H54 (cell line): ENCODE data around the gene EXOG.
A peak's percentile ranks its signal among the peaks of the same experiment; 100 is the strongest.

Experiments
- DNase-seq: peaks from one replicate; pipeline ENCODE4 v3.0.0; 2011; ENCODE audit warnings: low spot score, mixed read lengths; ENCODE audit not compliant: insufficient read length
- FAIRE-seq: peaks from 3 replicates; lab custom pipeline; 2011; peaks lifted over from hg19 to GRCh38; lab: Jason Lieb, UNC
- POLR2A ChIP-seq: IDR thresholded peaks from 2 replicates; pipeline ENCODE4 v1.6.1; 2011; ENCODE audit warnings: low read depth, mild to moderate bottlenecking, low read length

The EXOG gene

DNA sequence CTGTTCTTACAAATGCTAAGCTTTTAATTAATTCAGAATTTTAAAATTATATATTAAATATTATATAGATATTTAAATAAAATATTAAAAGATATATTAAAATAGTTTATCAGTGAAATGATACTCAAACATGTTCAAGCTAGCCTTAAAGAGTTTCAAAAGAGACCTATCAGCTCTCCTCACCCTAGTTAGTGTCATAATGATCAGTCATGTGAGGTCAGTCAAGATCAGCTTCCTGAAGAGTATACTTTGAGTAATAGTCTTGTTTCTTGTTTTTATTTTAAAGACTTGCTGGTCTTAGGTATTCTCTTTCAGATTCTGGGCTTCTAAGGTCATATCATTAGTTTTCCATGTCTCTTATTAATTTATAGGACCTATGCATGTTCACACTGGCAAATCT, 14.5 kb downstream of the EXOG start:
- FAIRE-seq (no peak), DNase-seq (no peak)
- TF ChIP-seq POLR2A = no peak

DNA sequence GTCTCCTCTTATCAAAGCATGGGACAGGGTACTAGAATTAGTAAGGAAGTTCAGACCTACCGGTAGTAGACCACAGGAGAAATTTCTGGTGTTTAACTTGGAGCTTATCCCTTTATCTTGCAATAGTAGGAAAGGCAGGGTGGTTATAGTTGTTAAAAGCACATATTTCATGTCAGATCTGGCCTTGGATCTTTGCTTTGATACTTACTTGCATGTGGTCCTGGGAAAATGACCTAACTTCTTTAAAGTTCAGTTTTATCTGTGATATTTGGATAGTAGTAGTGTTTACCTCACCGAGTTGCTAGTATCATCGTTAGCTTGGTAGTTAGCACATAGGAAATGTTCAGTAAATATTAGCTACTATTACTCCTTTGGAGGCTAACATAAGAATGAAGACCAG, 15.4 kb downstream of the EXOG start:
- DNase-seq (no peak), FAIRE-seq (no peak)
- TF ChIP-seq POLR2A = no peak

DNA sequence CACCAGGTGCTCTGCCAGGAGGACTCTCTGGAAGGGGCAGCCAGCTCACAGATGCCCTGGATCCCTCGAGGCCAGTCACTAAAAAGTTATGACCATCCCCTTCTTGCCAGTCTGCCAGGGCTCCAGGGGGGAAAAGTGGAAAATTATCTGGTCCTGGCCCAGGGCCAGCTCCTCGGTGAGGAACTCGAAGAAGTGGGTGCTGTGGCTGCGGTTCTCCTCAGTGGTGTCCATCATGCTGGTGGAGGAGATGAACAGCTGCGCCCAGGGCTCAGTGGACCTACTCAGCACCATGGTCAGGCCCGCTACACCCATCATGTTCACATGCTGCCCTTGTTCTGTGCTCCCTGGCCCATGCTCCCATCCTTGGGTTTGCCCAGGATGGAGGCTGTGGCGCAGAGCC, 19.2 kb downstream of the EXOG start:
- FAIRE-seq = no peak

DNA sequence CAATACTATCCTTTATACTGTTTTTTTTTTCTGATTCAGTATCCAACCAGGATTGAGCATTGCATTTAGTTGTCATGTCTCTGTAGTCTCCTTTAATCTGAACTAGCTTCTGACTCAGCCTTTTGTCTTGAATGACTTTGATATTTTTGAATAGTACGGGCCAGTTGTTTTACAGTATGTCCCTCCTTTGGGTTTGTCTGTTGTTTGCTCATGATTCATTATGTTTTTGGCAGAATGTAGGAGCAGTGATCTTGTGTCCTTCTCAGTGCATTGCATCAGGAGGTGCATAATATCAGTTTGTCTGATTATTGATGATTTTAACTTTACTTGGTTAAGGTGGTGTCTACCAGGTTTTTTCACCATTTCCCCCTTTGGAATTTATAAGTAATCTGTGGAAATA, 20.5 kb downstream of the EXOG start:
- TF ChIP-seq POLR2A = no peak
- DNase-seq = no peak
- FAIRE-seq = no peak

More for the DNA sequence above, 19.2 kb downstream of the EXOG start:
- TF ChIP-seq POLR2A = no peak
- DNase-seq = no peak

DNA sequence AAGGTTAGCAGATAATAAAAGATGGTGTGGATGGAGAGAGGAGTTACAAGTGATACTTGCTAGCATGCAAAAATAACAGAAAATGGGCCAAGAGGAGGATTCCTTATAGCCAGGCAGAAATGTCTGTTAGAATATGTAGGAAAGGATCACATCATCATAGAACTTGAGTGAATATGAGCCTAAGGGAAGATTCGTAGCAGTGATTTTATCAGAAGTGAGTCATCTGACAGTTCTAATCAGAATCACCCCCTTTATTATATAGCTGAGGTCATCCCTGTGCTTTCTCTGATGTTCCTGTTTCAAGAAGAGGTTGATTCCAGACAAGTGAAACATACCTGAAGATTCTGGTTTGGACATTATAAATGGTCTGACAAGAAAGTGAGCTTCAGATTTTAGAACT, 22.9 kb downstream of the EXOG start:
- FAIRE-seq = peak; percentile 45
- no peak for DNase-seq

DNA sequence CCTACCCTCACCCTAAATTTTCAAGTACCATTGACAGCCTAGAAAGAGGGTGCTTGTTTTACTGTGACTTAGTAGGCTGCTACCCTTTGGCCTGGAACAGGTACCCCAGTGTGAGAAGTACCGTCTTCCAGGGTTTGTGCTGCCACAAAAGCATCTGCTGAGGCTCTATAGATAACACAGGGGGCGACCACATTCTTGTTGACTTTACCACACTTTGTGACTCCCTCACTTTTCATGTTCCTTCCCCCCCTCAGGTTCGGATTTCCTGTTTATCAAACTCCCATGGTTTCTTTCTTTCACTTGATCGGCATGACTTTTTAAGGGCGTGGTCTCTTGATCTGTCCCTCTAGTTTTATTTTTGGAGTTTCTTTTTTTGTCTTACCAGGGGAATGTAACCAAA, 23.5 kb downstream of the EXOG start:
- no peak for TF ChIP-seq POLR2A
- no peak for FAIRE-seq
- no peak for DNase-seq

More for the DNA sequence above, 22.9 kb downstream of the EXOG start:
- no peak for TF ChIP-seq POLR2A

DNA sequence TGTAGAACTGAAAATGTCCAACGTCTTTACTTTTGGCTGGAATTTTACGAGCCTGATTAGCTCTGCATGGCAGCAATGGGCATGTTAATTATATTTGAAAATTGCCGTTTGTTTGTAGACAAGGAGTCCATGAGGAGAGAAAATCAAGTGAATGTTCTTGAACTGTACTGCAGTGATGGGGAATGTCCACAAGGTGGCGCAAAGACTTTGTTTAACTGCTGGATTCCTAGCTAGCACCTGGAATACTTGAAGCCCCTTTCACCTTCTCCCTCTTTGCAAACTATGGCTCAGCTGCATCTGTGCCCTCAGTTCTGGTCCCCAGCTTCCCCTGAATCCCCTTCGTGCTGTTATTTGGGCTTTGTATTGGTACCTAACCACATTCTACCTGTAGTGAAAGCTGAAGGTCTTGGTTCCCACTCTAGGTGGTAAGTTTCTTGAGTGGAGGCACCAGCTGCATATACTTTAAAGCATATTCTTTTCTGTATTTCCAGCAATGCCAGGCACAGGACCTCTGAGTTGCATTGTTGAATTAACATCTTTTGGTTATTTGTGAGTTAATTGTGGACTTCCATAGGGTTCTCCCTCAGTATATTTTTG, 25.3 kb downstream of the EXOG start:
- no peak for DNase-seq
- no peak for TF ChIP-seq POLR2A

DNA sequence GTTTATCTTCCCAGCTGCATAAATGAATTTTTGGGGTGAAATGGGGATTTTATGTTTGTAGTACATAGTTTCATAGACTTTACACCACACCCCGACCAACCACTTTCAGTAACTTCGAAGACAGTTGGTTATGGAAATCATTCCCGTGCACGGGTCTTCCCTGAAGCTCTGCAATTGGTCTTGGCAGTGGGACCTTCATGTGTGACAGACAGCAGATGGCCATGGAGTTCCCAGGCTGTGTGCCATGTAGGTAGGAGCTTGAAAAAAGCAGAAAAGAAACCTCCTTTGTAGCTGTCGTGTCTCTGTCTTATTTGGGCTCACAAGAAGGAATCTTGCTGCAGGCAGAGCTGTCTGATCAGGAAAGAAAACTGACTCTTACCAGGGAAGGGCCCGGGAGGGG, 25.9 kb downstream of the EXOG start:
- DNase-seq (no peak), FAIRE-seq (no peak)
- TF ChIP-seq POLR2A = no peak

More for the DNA sequence above, 25.3 kb downstream of the EXOG start:
- FAIRE-seq = peak; percentile 98

DNA sequence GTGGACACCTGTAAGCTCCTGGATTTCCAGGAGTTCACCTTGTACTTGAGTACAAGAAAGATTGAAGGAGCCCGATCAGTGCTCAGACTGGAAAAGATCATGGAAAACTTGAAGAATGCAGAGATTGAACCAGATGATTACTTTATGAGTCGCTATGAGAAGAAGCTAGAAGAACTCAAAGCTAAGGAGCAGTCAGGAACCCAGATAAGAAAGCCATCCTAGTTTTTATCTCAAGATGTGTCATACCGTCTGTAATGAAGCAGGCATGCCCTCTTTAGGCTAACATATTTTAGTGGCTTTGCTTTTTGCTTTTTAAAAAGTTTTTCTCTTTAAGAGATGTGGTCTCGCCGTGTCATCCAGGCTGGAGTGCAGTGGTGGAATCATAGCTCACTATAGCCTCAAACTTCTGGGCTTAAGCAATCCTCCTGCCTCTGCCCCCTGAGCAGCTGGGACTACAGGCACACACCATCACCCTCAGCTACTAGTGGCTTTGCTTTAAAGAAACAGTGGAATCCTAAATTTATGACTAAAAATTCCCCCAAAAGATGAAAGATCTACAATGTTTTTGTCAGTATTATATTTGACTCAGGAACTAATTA, 28.1 kb downstream of the EXOG start:
- no peak for FAIRE-seq
- no peak for DNase-seq
- no peak for TF ChIP-seq POLR2A

DNA sequence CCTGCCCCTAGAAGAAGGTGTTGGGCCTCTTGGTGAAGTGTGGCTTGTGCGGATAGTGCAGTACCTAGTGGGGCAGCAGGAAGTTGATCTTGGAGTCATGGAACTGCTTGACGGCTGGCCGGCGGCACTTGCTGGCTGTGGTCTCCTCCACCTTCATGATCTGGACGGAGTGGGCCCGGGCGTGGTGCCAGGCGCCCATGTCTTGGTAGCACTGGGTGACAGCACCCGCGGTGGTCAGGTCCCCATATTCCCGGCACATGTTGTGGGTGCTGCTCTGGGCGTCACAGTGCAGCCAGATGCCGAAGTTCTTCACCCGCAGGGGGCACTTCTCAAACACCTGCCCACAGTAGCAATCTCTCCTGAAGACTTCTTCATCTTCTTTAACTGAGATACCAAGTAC, 30.7 kb downstream of the EXOG start:
- DNase-seq (no peak), FAIRE-seq (no peak)
- TF ChIP-seq POLR2A = no peak

DNA sequence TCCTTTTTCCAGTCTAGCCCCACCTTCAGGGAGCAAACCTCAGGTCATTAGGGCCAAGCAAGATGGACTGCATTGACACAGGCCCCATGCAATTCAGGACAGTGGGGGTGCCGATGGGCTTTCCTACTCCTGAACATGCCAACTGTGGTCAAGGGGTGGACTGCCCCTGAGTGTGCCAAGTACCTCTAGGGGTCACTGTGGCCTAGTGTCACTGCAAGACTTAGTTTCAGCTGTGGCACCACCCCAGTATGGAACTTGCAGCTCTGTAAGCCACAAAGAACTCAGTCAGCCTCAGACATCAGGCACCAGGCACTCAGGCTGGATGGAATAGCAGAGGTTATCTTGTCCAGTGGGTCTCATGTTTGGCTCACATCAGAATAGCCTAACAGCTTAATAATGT, 32.3 kb downstream of the EXOG start:
- no peak for TF ChIP-seq POLR2A
- DNase-seq (no peak), FAIRE-seq (no peak)

DNA sequence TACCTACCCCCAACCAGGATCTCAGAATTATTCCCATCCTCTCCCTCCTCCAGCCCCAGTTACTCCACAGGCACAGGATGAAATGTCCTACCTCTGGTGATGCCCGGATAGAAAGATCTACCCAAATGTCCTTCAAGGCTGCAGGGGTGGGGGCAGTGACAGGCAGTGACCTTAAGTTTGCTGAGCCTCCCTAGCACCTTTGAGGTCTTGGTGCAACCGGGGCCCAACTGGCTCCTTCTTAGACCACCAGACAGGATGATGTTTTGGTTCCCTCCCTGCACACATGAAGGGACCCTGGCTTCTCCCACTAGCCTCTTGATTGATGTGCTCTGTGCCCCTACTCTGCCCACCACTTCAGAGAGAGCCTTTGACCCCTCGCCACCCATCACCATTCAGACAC, 36.4 kb downstream of the EXOG start:
- DNase-seq (no peak), FAIRE-seq (no peak)
- TF ChIP-seq POLR2A = no peak

DNA sequence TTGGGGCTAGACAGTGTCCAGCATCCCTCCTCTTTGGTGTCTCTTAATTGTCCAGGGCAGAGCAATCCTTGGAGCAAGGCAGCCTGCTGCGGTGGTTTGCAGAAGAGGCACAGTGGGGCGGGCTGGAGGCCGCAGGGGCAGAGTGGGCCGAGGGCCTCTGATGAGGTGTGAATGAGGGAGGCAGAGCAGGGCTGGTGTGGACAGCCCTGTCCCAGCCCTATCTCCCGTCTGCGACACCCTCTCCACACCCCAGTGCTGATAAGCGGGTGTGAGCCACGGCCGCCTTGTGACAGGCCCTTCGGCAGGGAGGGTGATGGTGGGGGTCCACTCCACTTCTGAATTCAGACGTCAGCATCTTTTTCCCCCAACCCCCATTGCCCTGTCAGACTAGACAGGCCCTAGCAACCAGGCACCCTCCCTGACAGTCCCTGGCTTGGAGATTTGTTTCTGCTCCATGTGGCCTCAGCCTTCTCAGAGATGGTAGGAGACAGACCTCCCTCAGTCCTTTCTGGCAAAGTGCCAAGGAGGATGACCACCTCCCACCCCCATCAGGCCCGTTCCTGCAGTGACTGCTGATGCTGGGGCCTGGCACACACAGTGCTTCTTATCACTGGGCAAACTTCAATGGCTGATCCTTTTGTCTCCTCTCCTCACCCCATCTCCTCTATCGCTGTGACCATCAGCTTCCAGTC, 37.3 kb downstream of the EXOG start:
- FAIRE-seq = no peak
- DNase-seq = no peak
- no peak for TF ChIP-seq POLR2A

DNA sequence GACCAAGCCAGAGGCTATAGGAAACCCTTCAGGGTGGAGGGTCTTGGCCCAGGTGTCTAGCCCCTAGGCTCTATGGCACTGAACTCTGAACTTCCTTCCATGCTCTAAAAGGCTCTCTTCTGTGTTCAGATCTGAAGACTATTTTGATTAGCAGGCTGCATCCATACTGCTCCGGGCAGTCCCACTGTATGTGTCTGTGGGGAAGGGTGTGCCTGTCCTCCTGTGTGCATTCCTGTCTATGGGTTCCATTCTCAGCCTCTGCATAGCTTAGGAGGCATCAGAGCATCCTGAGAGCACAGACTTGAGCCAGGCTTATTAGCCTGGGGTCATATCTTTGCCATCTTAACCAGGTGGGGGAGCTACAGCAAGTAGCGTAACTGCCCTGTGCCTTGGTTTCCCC, 38.0 kb downstream of the EXOG start:
- no peak for DNase-seq
- no peak for FAIRE-seq
- no peak for TF ChIP-seq POLR2A

DNA sequence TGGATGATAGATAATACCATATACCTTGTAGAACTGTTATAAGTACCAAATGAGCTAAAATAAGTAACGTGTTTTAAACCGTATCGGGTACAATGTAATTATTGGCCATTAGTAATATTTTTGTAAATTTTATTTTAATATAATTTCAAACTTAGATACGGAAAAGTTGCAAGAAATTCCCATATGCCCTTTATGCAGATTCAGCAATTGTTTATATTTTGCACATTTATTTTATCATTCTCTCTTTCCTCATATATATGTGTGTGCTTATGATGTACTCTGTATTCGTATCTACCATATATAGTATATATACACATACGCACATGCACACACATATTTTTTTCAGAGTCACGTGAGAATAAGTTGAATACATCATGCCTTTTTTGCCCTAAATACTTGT, 38.5 kb downstream of the EXOG start:
- TF ChIP-seq POLR2A = no peak
- DNase-seq = no peak
- no peak for FAIRE-seq
